Islet of Langerhans (tissue), 1 donor: ENCODE data around the gene ADIRF.
"Not testable (repeated sequence)": the region's sequence is repeated elsewhere in the genome, so short reads cannot be mapped to it uniquely, and the experiment has no call there.

Experiments used
- FAIRE-seq: peaks from one replicate; lab custom pipeline; 2011; peaks lifted over from hg19 to GRCh38; lab: Jason Lieb, UNC

ADIRF gene

GRCh38 chr10:86968271-86968993 is at the start of gene ADIRF:
Gene ADIRF, plus strand, starts transcription at chr10:86968482. Its CDS starts 63 bp downstream, at chr10:86968545.
- FAIRE-seq: no peak

- no peak for FAIRE-seq
Observed at GRCh38 chr10:86922553-86922961, 45.7 kb upstream of the ADIRF start.

GRCh38 chr10:86929468-86930380 is 38.6 kb upstream of the ADIRF start:
- FAIRE-seq: no peak

- no peak for FAIRE-seq
Observed at GRCh38 chr10:86931872-86932271, 36.4 kb upstream of the ADIRF start.

GRCh38 chr10:86932674-86933073 is 35.6 kb upstream of the ADIRF start:
- FAIRE-seq: no peak

GRCh38 chr10:86934162-86934711 is 34.0 kb upstream of the ADIRF start:
- FAIRE-seq: not testable (repeated sequence)

GRCh38 chr10:86936661-86937501 is 31.4 kb upstream of the ADIRF start:
- FAIRE-seq: no peak

GRCh38 chr10:86937502-86938154 is 30.7 kb upstream of the ADIRF start:
- no peak for FAIRE-seq

- no peak for FAIRE-seq
Observed at GRCh38 chr10:86938260-86938659, 30.0 kb upstream of the ADIRF start.

- FAIRE-seq: not testable (repeated sequence)
Observed at GRCh38 chr10:86940076-86940475, 28.2 kb upstream of the ADIRF start.

- no peak for FAIRE-seq
Observed at GRCh38 chr10:86940677-86941076, 27.6 kb upstream of the ADIRF start.

- no peak for FAIRE-seq
Observed at GRCh38 chr10:86941426-86941825, 26.9 kb upstream of the ADIRF start.

- no peak for FAIRE-seq
Observed at GRCh38 chr10:86941991-86942421, 26.3 kb upstream of the ADIRF start.

- no peak for FAIRE-seq
Observed at GRCh38 chr10:86942441-86943315, 25.6 kb upstream of the ADIRF start.

GRCh38 chr10:86943316-86944030 is 24.8 kb upstream of the ADIRF start:
- FAIRE-seq: no peak

GRCh38 chr10:86944031-86944419 is 24.3 kb upstream of the ADIRF start:
- FAIRE-seq: no peak

GRCh38 chr10:86944471-86944870 is 23.8 kb upstream of the ADIRF start:
- no peak for FAIRE-seq

GRCh38 chr10:86944907-86945306 is 23.4 kb upstream of the ADIRF start:
- FAIRE-seq: no peak

GRCh38 chr10:86945361-86946212 is 22.7 kb upstream of the ADIRF start:
- no peak for FAIRE-seq
